HepG2 (cell line): ENCODE results near the gene KIF3C. TPM values are rescaled to one million over a fixed set of nuclear protein-coding genes. Genes with fewer than 3 reads are reported as not detected.

Source experiments
- ARNTL ChIP-seq: sonication (generic); formaldehyde crosslinking; IDR thresholded peaks from 2 replicates; pipeline ENCODE4 v1.4.0; 2020; ENCODE audit warnings: mild to moderate bottlenecking, missing genetic modification reagents
- ATAD3A ChIP-seq: sonication (generic); formaldehyde crosslinking; IDR thresholded peaks from 2 replicates; pipeline ENCODE4 v1.4.0; 2020; ENCODE audit warnings: missing genetic modification reagents
- BRD4 ChIP-seq: sonication (generic); formaldehyde crosslinking; IDR thresholded peaks from 2 replicates; pipeline ENCODE4 v1.4.0; 2020; ENCODE audit warnings: missing genetic modification reagents
- CAMTA2 ChIP-seq: sonication (generic); formaldehyde crosslinking; IDR thresholded peaks from 2 replicates; pipeline ENCODE4 v1.4.0; 2020; ENCODE audit warnings: mild to moderate bottlenecking, missing genetic modification reagents, borderline replicate concordance
- GZF1 ChIP-seq: sonication (generic); formaldehyde crosslinking; IDR thresholded peaks from 2 replicates; pipeline ENCODE4 v1.5.1; 2020; ENCODE audit warnings: mild to moderate bottlenecking, missing genetic modification reagents
- IRX3 ChIP-seq: sonication (generic); formaldehyde crosslinking; IDR thresholded peaks from 2 replicates; pipeline ENCODE4 v1.8.1; 2023; ENCODE audit warnings: mild to moderate bottlenecking, low read depth, missing genetic modification reagents, borderline replicate concordance
- JUND ChIP-seq: sonication (generic); formaldehyde crosslinking; IDR thresholded peaks from 2 replicates; pipeline ENCODE4 v1.8.0; 2022; ENCODE audit warnings: mild to moderate bottlenecking, missing genetic modification reagents
- MATR3 ChIP-seq: sonication (generic); formaldehyde crosslinking; IDR thresholded peaks from 2 replicates; pipeline ENCODE4 v1.4.0; 2020; ENCODE audit warnings: missing genetic modification reagents
- PAWR ChIP-seq: sonication (generic); formaldehyde crosslinking; IDR thresholded peaks from 2 replicates; pipeline ENCODE4 v1.4.0; 2020; ENCODE audit warnings: missing genetic modification reagents, mild to moderate bottlenecking, borderline replicate concordance
- PRDM10 ChIP-seq: sonication (generic); formaldehyde crosslinking; IDR thresholded peaks from 2 replicates; pipeline ENCODE4 v1.4.0; 2020; ENCODE audit warnings: low read depth, missing genetic modification reagents
- STAT6 ChIP-seq: sonication (generic); formaldehyde crosslinking; IDR thresholded peaks from 2 replicates; pipeline ENCODE4 v1.4.0; 2020; ENCODE audit warnings: missing genetic modification reagents, mild to moderate bottlenecking, borderline replicate concordance
- TOE1 ChIP-seq: sonication (generic); formaldehyde crosslinking; IDR thresholded peaks from 2 replicates; pipeline ENCODE4 v1.4.0; 2020; ENCODE audit warnings: mild to moderate bottlenecking, missing genetic modification reagents
- TRAFD1 ChIP-seq: sonication (generic); formaldehyde crosslinking; IDR thresholded peaks from 2 replicates; pipeline ENCODE4 v1.5.1; 2020; ENCODE audit warnings: missing genetic modification reagents, mild to moderate bottlenecking, borderline replicate concordance
- ZBTB37 ChIP-seq: sonication (generic); formaldehyde crosslinking; IDR thresholded peaks from 2 replicates; pipeline ENCODE4 v1.4.0; 2020; ENCODE audit warnings: mild to moderate bottlenecking, missing genetic modification reagents
- ZMYM2 ChIP-seq: sonication (generic); formaldehyde crosslinking; IDR thresholded peaks from 2 replicates; pipeline ENCODE4 v1.8.0; 2022; ENCODE audit warnings: mild to moderate bottlenecking, missing genetic modification reagents
- ZNF230 ChIP-seq: sonication (generic); formaldehyde crosslinking; IDR thresholded peaks from 2 replicates; pipeline ENCODE4 v1.4.0; 2020; ENCODE audit warnings: mild to moderate bottlenecking, missing genetic modification reagents
- ZNF468 ChIP-seq: sonication (generic); formaldehyde crosslinking; IDR thresholded peaks from 2 replicates; pipeline ENCODE4 v1.8.0; 2022; ENCODE audit warnings: mild to moderate bottlenecking, moderate library complexity, missing genetic modification reagents
- ZNF761 ChIP-seq: sonication (generic); formaldehyde crosslinking; conservative IDR thresholded peaks from 2 replicates; pipeline ENCODE4 v1.4.0; 2020; ENCODE audit warnings: mild to moderate bottlenecking, missing genetic modification reagents
- polyA plus RNA-seq, 8 experiments: library from polyadenylated mRNA; depleted of rRNA in 3 of 8; stranded (reverse) in 7 of 8; unstranded in 1 of 8; fragments of >200 nt; fragmentation: Illumina TruSeq in 4 of 8; extraction: Trizol in 4 of 8; gene quantifications; 2 replicates each; pipeline versions ENCODE4 v1.2.1 to v1.2.3, GENCODE V29; 2011 to 2016; ENCODE audit warnings: low read depth in 4 of 8, missing spikeins in 1 of 8, mixed read lengths in 1 of 8; ENCODE audit not compliant: insufficient read depth in 1 of 8
- total RNA-seq, 5 experiments: library from RNA; depleted of rRNA; stranded (reverse); fragments of >200 nt; fragmentation: Illumina TruSeq; extraction: Trizol; gene quantifications; 2 replicates each; pipeline ENCODE4 v1.2.3, GENCODE V29; 2016; ENCODE audit warnings: low read depth in 1 of 5

The KIF3C gene
- total and polyA plus RNA-seq, 2 of the 13 experiments (the other 11 are each of a cell fraction or from before 2014, with no cell fraction given), result 3.6 to 4.9 TPM

- TF ChIP-seq PRDM10 (peak; percentile 53; the same call in 1 of the 2 replicates), ZNF468 (CRISPR knock-in tag) (peak; percentile 94; the same call in 1 of the 2 replicates), ZNF761 (CRISPR knock-in tag) (peak; percentile 80), ARNTL (no peak; the same call in none of the 2 replicates), TOE1 (CRISPR knock-in tag) (peak; percentile 69; the same call in 1 of the 2 replicates), CAMTA2 (CRISPR knock-in tag) (peak; percentile 87; the same call in 1 of the 2 replicates), TRAFD1 (CRISPR knock-in tag) (no peak), ATAD3A (CRISPR knock-in tag) (0 out of 2 replicates have a peak, but pooled peaks have one; percentile 29), BRD4 (CRISPR knock-in tag) (no peak; the same call in 1 of the 2 replicates), MATR3 (CRISPR knock-in tag) (no peak), STAT6 (no peak; the same call in 1 of the 2 replicates), PAWR (CRISPR knock-in tag) (no peak), ZNF230 (CRISPR knock-in tag) (peak; percentile 72; the same call in 1 of the 2 replicates), ZMYM2 (CRISPR knock-in tag) (peak; percentile 73; the same call in 1 of the 2 replicates), GZF1 (CRISPR knock-in tag) (no peak), ZBTB37 (CRISPR knock-in tag) (0 out of 2 replicates have a peak, but pooled peaks have one; percentile 41), IRX3 (CRISPR knock-in tag) (0 out of 2 replicates have a peak, but pooled peaks have one; percentile 27), JUND (CRISPR knock-in tag) (no peak)
These were observed 104.6 kb downstream of the KIF3C start (continued) for GRCh38 chr2:25877431-25878360.
